Measurements from ENCODE around the gene KCNB1.
"Not testable (repeated sequence)": the region's sequence is repeated elsewhere in the genome, so short reads cannot be mapped to it uniquely, and the experiment has no call there.

KCNB1 gene

GRCh38 chr20:49320460-49320859 is 162.0 kb downstream of the KCNB1 start:
- TF ChIP-seq CTCF (conservative IDR thresholded peaks at IDR 0.05) (peak; percentile 41; the same call in 1 of the 2 replicates), ZFX (IDR thresholded peaks at IDR 0.05) (no peak)
- no peak overlapping the region for H3K27ac ChIP-seq

GRCh38 chr20:49319208-49319809 is 163.2 kb downstream of the KCNB1 start:
- no peak overlapping the region for H3K27ac ChIP-seq
- TF ChIP-seq ZFX (IDR thresholded peaks at IDR 0.05) (no peak), CTCF (conservative IDR thresholded peaks at IDR 0.05) (no peak)

DNA sequence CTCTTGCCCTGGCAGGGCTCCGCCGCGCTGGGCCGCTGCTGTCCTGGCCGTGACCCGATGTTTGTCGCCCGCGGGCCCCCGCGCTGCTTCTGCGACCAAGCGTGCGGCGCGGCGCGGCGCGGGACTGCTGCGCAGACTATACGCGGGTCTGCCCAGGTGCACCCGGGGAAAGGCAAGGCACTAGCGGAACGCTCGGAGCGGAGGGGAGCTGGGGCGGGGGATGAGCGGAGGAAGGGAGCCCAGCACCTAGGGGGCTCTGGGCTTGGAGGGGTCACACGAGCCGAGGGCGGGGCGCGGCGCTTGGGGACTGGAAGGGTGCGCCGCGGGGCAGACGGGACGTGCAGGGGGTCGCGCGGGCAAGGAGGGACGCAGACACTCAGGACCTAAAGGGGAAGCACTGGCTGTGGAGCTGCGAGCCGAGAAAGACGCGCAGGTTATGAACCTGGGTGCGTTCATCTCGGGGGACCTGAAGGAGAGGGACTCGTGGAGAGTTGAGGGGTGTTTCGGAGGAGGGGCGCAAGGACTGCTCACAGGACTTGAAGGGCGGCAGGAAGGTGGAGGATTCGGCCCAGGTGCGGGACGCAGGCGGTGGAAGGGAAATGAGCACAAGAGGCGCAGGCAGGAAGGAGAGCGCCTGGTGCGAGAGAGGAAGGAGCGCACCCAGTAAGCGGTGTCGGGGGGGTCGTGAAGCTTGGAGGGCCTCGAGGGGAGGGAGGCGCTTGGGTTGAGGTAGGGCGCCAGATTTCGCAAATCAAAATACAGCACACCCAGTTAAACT is 163.8 kb downstream of the KCNB1 start:
- TF ChIP-seq ZFX (IDR thresholded peaks at IDR 0.05) (no peak), CTCF (conservative IDR thresholded peaks at IDR 0.05) (no peak)
- H3K27ac ChIP-seq: no peak overlapping the region

GRCh38 chr20:49318091-49318429 is 164.4 kb downstream of the KCNB1 start:
- no peak overlapping the region for H3K27ac ChIP-seq
- TF ChIP-seq ZFX (IDR thresholded peaks at IDR 0.05) (no peak), CTCF (conservative IDR thresholded peaks at IDR 0.05) (no peak)

DNA sequence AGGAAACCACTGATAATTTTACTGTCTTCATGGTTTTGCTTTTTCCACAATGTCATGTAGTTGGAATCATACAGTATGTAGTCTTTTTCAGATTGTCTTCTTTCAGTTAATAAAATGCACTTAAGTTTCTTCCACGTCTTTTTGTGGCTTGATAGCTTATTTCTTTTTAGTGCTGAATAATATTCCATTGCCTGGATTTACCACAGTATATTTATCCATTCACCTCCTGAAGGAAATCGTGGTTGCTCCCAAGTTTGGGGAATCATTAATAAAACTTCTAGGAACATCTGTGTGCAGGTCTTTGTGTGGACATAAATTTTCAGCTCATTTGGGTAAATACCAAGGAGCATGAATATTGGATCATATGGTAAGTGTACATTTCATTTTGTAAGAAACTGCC is 165.8 kb downstream of the KCNB1 start:
- TF ChIP-seq CTCF (conservative IDR thresholded peaks at IDR 0.05): no peak
- H3K27ac ChIP-seq: no peak overlapping the region

DNA sequence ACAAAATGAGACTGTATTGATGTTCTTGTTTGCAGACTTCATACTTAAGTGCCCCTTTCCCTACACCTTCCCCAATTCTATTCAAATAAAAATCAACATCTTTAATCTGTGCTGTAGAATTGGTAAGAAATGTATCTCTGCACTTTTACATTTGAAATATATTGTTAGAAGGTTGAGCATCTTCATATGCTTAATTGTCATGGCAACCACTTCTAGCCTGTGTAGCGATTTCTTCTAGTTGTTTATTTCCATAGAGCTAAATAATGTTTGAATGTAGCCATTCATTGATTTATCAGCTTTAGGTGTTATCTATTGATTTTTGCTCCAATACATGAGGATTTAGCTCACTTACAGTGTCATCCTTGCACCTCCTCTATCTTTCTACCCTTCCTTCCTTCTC is 166.9 kb downstream of the KCNB1 start:
- TF ChIP-seq CTCF (conservative IDR thresholded peaks at IDR 0.05) (no peak), ZFX (IDR thresholded peaks at IDR 0.05) (no peak)
- no peak overlapping the region for H3K27ac ChIP-seq

DNA sequence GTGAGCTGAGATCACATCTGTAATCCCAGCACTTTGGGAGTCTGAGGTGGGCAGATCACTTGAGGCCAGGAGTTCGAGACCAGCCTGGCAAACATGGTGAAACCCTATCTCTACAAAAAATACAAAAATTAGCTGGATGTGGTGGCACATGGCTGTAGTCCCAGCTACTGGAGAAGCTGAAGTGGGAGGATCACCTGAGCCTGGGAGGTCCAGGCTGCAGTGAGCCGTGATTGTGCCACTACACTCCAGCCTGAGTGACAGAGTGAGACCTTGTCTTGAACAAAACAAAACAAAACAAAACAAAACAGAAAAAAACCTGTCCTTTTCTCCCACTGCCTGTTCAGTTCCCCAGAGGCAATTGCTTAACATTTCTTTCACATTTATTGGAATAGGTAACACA is 168.4 kb downstream of the KCNB1 start:
- H3K27ac ChIP-seq: not testable (repeated sequence)
